RWPE2 (cell line): Measurements from ENCODE around the gene FHOD3.
"Not testable (repeated sequence)": the region's sequence is repeated elsewhere in the genome, so short reads cannot be mapped to it uniquely, and the experiment has no call there.

Experiments
- ATAC-seq: fragments of 200-7000 bp; cut with Tn5 transposase; 3 replicates; pipeline ENCODE4 v1.9.1; 2021; ENCODE audit warnings: low read depth
- DNase-seq: peaks from one replicate; pipeline ENCODE4 v3.0.0-alpha.2; 2020; ENCODE audit warnings: low spot score
- H3K27ac ChIP-seq: fragments of 450-650 bp; 2 replicates; pipeline ENCODE4 v1.5.1; 2017; ENCODE audit warnings: mild to moderate bottlenecking; ENCODE audit not compliant: poor library complexity, severe bottlenecking
- H3K27me3 ChIP-seq: fragments of 250-450 bp; sonication (Bioruptor Pico); 2 replicates; pipeline ENCODE4 v1.5.1; 2021; ENCODE audit warnings: mild to moderate bottlenecking, moderate library complexity; ENCODE audit not compliant: insufficient read depth, poor library complexity, severe bottlenecking
- H3K36me3 ChIP-seq: fragments of 250-450 bp; sonication (Bioruptor Pico); 2 replicates; pipeline ENCODE4 v1.5.1; 2020; ENCODE audit warnings: low read depth, mild to moderate bottlenecking, moderate library complexity
- H3K4me1 ChIP-seq: fragments of 250-450 bp; sonication (Bioruptor Pico); 2 replicates; pipeline ENCODE4 v1.5.1; 2021; ENCODE audit warnings: mild to moderate bottlenecking, moderate library complexity; ENCODE audit not compliant: insufficient read depth, poor library complexity, severe bottlenecking
- H3K4me3 ChIP-seq: fragments of 250-450 bp; sonication (Bioruptor Pico); 2 replicates; pipeline ENCODE4 v1.5.1; 2021; ENCODE audit warnings: mild to moderate bottlenecking, moderate library complexity; ENCODE audit not compliant: severe bottlenecking
- H3K9me3 ChIP-seq: fragments of 250-450 bp; sonication (Bioruptor Pico); 2 replicates; pipeline ENCODE4 v1.5.1; 2021; ENCODE audit warnings: mild to moderate bottlenecking, moderate library complexity; ENCODE audit not compliant: severe bottlenecking
- CTCF ChIP-seq: fragments of 450-650 bp; IDR thresholded peaks from one replicate; pipeline ENCODE4 v1.5.1; 2017; ENCODE audit warnings: mild to moderate bottlenecking, moderate library complexity; ENCODE audit not compliant: poor library complexity, severe bottlenecking

FHOD3 gene

GRCh38 chr18:36460854-36461253 is 163.3 kb downstream of the FHOD3 start:
- no peaks in the 10 kb centered on the region for H3K4me1 ChIP-seq
- no peaks in the 10 kb centered on the region for H3K27me3 ChIP-seq
- no peak for TF ChIP-seq CTCF
- no peaks in the 10 kb centered on the region for H3K36me3 ChIP-seq
- ATAC-seq = no peak
- no peak overlapping the region for H3K4me3 ChIP-seq
- H3K27ac ChIP-seq = no peak overlapping the region
- no peaks in the 10 kb centered on the region for H3K9me3 ChIP-seq
- DNase-seq = no peak

GRCh38 chr18:36461551-36461987 is 164.1 kb downstream of the FHOD3 start:
- no peaks in the 10 kb centered on the region for H3K9me3 ChIP-seq
- DNase-seq (no peak), ATAC-seq (no peak)
- no peak overlapping the region for H3K27ac ChIP-seq
- TF ChIP-seq CTCF = no peak
- no peaks in the 10 kb centered on the region for H3K4me1 ChIP-seq
- no peak overlapping the region for H3K4me3 ChIP-seq
- no peaks in the 10 kb centered on the region for H3K36me3 ChIP-seq
- H3K27me3 ChIP-seq = no peaks in the 10 kb centered on the region

GRCh38 chr18:36463516-36463915 is 166.0 kb downstream of the FHOD3 start:
- ATAC-seq, H3K4me3 ChIP-seq, DNase-seq, H3K27me3 ChIP-seq, H3K36me3 ChIP-seq, H3K4me1 ChIP-seq, H3K9me3 ChIP-seq, H3K27ac ChIP-seq: not testable (repeated sequence)

GRCh38 chr18:36464126-36464651 is 166.7 kb downstream of the FHOD3 start:
- H3K4me1 ChIP-seq = no peaks in the 10 kb centered on the region
- no peak for TF ChIP-seq CTCF
- H3K9me3 ChIP-seq = no peaks in the 10 kb centered on the region
- no peak overlapping the region for H3K4me3 ChIP-seq
- ATAC-seq (no peak), DNase-seq (no peak)
- H3K27me3 ChIP-seq = no peaks in the 10 kb centered on the region
- H3K36me3 ChIP-seq = no peaks in the 10 kb centered on the region
- H3K27ac ChIP-seq = no peak overlapping the region

- Histone ChIP-seq H3K27ac (no peak overlapping the region), H3K27me3 (no peaks in the 10 kb centered on the region), H3K4me3 (no peak overlapping the region), H3K36me3 (no peaks in the 10 kb centered on the region), H3K9me3 (no peaks in the 10 kb centered on the region), H3K4me1 (no peaks in the 10 kb centered on the region)
- TF ChIP-seq CTCF = no peak
- ATAC-seq (no peak), DNase-seq (no peak)
Observed at GRCh38 chr18:36465276-36465675, 167.8 kb downstream of the FHOD3 start.
